Measurements from ENCODE around the gene AK4.
"Not testable (repeated sequence)": the region's sequence is repeated elsewhere in the genome, so short reads cannot be mapped to it uniquely, and the experiment has no call there.

The AK4 gene

DNA sequence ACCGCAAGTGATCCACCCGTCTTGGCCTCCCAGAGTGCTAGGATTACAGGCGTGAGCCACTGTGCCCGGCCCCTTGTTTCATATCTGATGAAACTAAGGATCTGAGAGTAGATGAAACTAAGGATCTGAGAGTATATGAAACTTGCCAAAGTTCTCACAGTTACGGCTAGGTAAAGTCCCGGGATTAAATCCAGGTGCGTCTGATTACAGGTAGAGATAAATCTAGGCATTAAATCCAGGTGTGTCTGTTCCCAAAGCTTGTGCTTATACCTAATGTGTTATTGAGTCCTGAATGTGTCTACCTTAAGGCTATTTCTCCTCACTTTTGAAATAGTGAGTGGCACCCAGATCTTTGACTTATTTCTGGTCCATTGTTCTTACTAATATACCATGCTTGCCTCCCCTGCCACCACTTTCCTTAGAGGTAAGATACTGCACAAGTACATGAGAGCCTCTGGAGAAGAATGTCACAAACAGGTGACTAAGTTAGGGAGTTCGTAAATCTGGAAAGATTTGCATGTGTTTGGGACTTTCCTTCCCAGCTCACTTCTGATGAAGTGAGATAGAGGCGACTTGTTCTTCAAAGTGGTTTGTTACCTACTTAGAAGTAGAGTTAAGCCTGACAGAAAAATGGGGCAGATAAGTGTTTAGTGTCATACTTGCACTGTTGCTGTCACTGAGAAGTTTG lies 66.5 kb downstream of the AK4 start:
- no peak for DNase-seq (ENCODE audit: low read depth in 2 of 2)

DNA sequence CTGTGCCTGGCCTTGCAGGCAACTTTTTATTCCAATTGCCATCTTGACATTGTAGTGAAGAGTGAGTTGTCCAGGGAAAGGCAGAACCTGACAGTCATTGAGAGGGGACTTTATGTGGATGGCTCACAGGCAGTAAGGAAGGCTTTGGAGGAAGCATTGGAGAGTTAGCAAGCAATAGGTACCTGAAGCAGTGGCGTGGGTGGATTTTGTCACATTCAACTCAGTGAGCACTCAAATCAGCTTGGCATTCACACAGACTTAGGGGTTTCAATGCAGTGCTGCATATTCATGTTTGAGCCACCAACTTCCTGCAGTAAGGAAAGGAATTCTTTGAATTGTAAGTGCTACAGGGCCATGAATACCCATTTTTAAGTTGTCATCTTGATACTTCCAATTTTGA lies 69.0 kb downstream of the AK4 start:
- no peak for DNase-seq (ENCODE audit: low read depth in 2 of 2)

DNA sequence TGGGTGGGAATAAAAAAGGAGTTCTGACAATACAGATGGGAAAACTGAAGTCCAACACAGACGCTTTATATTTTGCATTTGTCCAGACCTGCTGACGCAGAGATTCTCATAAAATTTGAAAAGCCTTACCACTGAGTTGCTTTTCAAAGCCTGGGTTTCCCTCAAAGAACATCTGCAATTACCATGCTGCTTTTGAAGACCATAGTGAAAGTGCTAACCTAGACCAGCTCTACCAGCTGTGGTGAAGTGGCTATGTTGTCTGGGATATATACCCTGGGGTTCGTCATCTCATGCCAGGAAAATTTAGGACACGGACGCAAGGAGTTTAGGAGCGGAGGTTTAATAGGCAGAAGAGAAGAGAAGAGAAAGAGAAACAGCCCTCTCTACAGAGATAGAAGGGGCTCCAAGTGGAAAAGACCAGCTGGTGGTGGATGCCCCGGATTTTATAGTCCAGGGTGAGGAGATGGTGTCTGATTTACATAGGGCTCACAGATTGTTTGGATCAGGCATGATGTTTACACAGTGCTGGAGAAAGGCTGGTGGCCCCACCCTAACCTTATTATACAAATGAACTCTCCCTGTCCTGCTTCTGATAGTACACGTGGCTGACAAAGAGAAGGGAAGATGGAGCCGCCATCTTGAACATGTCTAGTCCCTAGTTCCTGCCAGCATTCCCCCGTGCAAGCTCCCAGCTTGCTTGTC lies 73.8 kb downstream of the AK4 start:
- no peak for DNase-seq (ENCODE audit: low read depth in 2 of 2)

DNA sequence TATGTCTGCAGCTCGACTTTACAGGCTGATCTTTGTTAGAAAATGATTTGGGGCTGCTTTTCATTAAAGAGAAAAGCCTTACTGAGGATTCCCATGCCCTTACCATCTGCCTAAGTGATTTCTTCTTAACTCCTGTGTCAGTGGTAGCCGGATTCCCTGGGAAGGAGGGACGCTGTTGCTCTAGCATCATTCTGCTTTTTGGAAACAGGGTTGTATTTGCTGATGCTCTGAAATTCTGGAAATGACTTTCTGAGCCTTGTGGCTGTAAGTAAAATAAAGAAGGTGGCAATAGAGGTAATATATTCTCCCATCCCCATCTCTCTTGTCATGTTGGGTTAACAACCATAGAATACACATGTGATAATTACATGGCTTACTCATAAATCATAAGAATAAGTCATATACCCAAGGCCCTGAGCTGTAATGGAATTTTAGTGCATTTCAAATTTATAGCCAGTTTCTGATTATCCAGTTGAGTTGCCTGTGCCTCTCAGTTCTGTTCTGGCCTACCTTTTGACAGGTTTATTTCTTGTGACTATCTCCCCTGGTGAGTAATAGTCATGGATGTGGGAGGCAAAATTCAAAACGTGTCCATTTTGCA lies 74.4 kb downstream of the AK4 start:
- DNase-seq (ENCODE audit: low read depth in 2 of 2) = no peak

DNA sequence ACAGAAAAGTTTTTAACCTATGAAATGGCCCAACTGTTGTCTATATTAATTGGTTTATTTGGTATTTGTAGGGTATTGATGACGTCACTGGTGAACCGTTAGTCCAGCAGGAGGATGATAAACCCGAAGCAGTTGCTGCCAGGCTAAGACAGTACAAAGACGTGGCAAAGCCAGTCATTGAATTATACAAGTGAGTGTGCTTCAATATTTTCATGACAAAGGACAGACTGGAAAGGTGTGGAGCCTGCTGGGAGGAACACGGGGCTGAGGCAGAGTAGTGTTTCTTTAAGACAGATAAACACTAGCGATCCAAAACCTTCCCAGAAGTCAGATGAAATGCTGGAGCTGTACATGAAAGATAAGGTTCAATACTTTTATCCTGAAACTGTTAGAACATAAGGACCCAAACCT lies 76.7 kb downstream of the AK4 start:
- DNase-seq (ENCODE audit: low read depth in 2 of 2) = no peak

DNA sequence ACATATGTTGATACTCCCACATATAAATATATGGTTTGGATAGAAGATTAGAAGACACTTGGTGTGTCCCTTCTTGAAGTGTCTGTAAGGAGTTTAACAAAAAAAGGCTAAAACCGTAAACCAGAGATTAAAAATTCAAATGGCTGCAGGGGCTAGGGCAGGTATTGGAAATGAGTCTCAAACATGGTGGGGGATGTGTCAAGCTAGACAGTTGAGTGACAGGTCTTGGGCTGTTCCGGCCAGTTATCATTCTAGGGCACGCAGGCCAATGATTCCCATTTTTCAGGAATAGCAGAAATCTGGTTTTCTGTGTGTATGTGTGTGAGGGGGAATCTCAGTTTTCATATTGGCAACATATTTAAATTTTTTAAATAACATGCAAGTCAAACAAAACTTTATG lies 77.2 kb downstream of the AK4 start:
- DNase-seq (ENCODE audit: low read depth in 2 of 2) = no peak

DNA sequence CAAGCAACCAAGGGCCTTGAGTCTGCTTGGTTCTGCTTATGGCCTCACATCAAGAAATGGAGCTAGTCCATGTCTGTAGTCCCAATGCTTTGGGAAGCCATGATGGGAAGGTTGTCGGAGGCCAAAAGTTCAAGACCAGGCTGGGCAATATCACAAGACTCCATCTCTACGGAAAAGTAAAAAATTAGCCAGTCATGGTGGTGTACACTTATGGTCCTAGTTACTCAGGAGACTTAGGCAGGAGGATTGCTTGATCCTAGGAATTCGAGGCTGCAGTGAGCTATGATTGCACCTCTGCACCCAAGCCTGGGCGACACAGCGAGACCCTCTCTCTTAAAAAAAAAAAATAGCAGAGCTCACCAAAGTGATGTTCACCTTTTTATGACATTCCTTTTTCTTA lies 81.2 kb downstream of the AK4 start:
- no peak for DNase-seq (ENCODE audit: low read depth in 2 of 2)

DNA sequence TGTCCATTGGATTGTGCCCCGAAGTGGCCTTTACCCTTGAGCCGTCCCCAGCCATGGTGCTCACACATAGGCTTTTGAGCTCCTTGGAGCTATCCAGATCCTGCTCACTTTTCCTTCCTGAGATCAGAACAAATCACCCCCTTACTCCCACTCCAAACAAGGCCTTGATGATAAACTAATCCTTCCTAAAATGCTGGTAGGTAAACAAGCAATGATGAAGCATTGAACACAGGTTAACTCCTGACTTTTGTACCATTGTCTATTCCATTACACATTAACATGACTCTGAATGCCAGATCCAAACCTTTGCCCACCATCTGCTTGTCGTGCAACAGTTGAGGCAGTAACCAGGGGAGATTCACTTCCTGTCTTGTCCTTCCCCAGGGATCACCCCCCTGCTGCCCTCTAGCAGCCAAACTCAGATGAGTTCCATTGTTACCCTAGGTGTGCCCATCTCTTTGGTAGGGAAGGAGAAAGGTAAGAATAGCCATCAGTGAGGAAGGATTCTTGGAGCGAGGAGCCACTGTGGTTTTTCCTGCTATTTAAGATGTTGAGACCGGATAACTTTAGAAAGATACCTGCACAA lies 81.8 kb downstream of the AK4 start:
- DNase-seq (ENCODE audit: low read depth in 2 of 2) = no peak

DNA sequence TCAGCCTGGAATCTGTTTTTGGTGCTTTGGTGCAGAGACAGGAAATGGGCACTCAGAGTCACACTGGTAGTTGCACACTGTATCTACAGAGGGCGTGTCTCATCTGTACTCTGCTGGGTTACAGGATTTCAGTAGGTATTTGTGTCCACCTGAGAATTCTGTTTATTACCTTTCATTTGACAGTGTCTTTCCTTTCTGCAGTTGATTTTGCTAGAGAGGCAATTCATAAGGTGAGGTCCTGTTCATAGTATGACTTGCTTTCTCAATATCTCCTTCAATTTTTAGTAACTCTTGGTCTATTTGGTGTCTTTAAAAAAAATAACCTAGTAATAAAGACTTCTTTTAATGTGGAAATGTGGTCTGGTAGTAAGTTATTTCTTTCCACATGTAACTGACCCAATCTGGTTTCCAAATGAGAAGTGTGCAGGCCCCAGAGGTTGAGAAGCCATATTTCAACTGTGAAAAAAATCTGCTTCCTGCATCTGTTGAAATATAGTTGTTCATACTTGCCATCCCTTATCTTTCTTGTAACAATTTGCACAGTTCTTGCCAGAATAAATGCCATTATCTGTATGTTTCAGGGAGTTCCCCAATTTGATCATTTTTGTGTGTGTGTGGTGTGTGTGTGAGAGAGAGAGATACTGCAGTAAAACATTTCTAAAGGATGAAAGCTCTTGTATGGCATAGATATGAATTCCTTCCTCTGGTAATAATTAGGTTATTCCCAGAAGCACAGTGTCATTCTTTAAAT lies 82.9 kb downstream of the AK4 start:
- no peak for DNase-seq (ENCODE audit: low read depth in 2 of 2)

DNA sequence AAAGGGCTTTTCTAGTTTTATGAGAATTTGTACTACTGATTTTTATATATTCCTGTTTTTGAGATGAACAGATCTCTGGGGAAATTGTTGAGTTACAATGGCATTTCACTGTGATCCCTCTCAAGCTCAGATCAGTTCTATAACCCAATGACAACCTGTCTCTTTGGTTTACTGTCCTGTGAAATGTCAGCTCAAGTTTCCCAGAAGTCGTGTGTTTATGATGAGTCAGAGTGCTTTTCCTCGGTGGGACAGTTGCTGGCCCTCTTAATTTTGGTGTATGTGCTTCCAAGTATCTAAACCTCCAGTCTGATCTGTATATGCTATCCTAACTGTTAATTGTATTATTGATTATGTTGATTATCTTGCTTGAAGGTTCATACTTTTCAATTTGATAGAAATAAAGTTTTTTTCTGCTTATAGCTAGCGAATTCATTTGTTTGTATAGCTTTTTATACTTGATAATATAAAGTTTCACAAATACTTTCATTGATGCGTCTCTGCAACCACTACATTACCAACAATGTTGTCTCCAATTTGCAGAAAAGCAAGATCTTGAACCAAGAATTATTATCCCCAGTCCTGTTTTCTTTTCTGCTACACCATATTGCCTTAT lies 83.8 kb downstream of the AK4 start:
- DNase-seq (ENCODE audit: low read depth in 2 of 2) = no peak

DNA sequence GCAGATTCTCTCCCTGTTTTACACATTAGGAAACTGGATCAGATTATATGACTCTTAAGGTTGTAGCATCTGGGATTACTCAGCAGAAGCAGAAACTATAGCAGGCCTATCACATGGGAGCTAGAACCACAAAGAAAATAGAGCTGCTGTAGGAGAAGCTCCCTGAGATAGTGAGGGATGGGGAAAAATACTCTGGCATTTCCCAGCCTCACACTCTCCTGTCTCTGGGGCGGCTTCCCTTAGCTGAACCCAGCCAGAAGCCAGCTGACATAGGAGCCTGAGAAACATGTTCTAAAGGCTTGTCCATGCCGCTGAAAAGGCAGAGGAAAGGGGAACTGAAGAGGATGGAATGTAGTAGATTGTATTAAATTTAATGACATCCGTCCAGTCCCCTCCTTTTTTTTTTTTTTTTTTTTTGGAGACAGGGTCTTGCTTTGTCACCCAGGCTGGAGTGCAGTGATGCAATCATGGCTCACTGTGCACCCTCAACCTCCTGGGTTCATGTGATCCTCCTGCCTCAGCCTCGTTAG lies 84.5 kb downstream of the AK4 start:
- DNase-seq (ENCODE audit: low read depth in 2 of 2) = no peak

DNA sequence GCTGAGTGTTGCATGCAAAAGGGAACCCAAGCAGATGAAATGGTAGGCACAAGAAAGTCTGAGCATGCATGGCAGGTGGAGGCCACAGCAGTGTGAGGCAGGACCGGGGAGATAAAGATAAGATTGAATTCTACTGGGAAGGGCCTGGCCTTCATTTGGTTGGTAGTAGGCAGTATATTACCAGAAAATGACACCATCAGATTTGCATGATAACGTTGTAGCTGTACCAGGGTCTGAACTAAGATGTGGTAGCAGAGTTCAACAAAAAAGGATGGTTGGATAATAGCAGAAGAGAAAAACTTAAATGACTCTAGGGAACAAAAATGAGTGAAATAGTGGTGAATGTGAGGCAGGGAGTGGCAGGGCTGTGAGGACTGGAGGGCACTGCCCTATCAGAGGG lies 85.8 kb downstream of the AK4 start:
- no peak for DNase-seq (ENCODE audit: low read depth in 2 of 2)

DNA sequence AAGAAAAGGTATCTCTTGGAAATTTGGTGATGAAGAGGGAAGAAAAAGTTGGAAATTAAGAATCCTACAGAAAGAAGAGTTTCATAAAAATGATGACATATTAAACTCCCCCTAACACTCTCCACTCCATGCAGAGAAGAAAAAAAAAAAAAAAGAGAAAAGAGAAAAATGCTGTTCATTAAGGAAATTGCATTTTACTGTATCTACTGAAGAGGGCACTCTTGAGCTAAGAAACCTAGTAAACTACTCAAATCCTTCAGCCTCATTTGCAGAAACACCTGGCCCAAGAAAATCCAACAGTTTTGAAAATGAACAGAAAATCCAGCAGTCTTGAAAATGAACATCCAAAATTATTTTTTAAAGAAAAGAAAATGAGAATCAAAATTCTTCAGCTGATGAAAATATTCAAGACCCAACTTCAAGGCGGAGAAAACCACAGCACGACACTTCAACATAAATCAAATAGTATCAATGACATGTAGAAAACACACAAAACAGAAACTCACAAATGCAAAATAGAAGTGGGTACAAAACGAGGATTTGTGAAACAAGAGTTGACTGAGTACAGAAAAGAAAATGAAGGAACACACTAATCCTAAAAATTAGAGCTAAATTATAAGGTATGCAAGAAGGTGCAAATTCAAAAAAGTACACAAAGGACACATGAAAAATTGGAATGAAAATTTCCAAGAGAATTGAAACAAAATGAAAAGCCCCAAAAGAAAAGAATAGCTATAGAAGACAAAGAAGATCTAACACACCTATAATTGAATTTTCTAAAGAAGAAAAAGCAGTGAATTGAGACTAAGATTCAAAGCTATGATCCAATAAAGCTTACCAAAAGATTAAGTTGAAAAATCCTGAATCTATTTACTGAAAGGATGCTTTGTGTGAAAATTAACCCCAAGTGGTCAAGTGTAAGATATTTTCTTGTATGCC lies 88.1 kb downstream of the AK4 start:
- no peak for DNase-seq (ENCODE audit: low read depth in 2 of 2)

DNA sequence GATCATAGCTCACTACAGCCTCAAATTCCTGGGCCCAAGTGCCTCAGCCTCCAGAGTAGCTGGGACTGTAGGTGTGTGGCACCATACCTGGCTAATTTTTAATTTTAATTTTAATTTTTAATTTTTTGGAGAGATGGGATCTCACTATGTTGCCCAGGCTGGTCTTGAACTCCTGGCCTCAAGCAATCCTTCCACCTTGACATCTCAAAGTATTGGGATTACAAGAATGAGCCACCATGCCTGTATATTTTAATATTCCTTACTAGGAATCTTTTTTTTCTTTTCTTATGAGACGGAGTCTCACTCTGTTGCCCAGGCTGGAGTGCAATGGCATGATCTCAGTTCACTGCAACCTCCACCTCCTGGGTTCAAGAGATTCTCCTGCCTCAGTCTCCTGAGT lies 89.1 kb downstream of the AK4 start:
- DNase-seq (ENCODE audit: low read depth in 2 of 2) = not testable (repeated sequence)

DNA sequence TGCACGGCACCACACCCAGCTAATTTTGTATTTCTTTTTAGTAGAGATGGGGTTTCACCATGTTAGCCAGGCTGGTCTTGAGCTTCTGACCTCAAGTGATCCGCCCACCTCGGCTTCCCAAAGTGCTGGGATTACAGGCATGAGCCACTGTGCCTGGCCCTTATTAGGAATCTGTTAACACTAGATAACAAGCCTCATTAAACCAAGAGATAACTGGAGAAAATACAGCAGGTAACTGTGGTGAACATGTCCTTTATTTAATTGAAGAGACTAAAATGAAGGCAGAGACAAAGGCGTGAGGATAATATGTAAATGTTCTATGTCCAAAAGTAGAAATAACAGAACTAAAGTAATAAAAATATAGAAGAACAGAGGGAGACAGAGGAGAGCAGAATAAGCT lies 89.5 kb downstream of the AK4 start:
- no peak for DNase-seq (ENCODE audit: low read depth in 2 of 2)

DNA sequence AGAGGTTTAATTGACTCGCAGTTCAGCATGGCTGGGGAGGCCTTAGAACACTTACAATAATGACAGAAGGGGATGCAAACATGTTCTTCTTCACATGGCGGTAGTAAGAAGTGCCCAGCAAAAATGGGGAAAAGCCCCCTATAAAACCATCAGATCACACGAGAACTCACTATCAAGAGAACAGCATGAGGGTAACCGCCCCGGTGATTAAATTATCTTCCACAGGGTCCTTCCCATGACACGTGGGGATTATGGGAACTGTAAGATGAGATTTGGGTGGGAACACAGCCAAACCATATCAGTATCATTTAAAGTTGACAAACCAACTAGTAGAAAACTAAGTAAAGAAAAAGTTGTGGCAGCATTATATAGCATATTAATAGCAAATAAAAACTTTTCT lies 90.0 kb downstream of the AK4 start:
- DNase-seq (ENCODE audit: low read depth in 2 of 2) = no peak

DNA sequence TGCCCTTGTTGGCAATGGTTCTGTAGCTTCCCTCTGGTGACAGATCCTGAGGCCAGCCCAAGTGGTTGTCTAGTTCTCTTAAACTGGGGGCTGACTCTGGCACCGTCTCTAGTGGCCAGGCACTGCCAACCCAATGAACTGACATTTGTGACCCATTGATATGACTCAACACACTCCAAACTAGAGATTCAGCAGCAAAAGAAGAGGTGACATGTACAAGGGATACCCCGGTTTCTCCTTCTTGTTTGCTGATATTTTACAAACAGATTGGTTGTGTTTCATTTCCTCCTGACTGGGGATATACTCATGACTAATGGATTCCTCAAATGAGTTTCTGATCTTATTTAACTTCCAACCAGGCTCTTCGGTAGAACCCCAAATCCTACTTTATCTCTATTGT lies 95.5 kb downstream of the AK4 start:
- DNase-seq (ENCODE audit: low read depth in 2 of 2) = no peak

DNA sequence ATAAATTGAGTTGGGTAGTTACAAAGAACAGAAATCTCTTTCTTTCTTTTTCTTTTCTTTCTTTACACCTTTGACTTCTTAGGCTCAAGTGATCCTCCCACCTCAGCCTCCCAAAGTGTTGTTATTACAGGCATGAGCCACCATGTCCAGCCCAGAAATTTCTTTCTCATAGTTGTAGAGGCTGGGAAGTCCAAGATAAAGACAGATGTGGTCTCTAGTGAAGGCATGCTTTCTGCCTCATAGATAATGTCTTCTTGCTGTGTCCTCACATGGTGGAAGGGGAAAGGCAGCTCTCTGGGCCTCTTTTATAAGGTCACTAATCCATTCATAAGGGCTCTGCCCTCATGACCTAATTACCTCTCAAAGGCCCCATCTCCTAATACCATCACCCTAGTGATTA lies 97.3 kb downstream of the AK4 start:
- DNase-seq (ENCODE audit: low read depth in 2 of 2) = no peak

DNA sequence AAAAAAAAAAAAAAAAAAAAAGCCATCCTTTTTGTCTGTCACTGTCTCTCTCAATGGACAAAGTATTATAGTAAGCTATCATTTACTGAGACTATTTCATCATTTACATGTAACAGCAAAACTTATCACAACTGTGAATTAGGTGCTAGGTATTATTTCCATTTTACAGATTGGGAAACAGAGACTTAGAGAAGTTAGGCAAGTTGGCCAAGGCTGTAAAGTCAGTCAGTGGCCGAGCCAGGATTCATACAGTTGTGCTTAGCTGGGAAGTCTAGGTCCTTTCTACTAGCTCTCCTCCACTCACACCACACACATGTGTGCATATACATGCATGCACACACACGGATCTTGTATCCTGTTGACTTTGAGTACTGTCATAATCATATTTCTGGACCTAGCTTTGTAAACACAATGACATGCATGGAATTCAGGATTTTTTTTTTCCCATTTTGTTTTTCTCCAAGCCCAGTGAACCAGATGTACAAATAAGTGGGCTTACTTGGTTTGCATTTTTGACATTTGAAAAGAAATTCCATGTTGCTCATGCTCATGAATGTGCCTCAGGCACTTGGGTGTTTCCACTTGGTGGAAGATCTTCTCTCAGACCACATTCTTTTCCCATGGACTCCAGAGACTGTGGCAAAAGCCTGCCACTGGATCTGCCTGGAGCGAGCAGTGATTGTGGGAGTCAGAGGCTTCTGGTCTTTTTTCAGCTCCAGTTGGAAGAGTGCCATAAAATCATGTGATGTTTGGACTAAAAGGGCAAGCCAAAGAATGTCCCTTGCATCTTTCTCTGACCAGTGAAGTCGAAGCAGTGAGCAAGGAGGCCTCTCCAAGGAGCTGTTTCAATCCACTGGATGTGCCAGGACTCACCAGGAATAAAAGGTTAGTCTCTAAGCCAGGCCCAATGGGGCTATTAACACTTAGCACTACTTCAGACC lies 99.7 kb downstream of the AK4 start:
- DNase-seq (ENCODE audit: low read depth in 2 of 2) = no peak
